Measurements from ENCODE around the gene CDK12.
"Not testable (repeated sequence)": the region's sequence is repeated elsewhere in the genome, so short reads cannot be mapped to it uniquely, and the experiment has no call there.

Gene CDK12

DNA sequence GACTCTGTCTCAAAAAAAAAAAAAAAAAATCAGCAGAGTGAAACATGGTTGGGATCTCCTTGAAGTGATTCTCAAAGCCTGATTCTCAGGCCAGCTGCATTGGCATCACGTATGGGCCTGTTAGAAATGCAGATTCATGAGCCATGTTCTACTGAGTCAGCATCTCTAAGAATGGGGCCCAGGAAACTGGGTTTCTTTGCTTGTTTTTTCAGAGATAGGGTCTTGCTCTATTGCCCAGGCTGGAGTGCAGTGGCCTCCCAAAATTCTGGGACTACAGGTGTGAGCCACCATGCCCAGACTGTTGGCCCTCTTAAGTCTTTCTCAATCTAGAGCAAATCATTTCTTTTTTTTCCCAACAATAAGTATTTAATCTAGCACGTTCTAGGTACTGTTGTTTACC is 47.7 kb downstream of the CDK12 start:
- no peak for DNase-seq

DNA sequence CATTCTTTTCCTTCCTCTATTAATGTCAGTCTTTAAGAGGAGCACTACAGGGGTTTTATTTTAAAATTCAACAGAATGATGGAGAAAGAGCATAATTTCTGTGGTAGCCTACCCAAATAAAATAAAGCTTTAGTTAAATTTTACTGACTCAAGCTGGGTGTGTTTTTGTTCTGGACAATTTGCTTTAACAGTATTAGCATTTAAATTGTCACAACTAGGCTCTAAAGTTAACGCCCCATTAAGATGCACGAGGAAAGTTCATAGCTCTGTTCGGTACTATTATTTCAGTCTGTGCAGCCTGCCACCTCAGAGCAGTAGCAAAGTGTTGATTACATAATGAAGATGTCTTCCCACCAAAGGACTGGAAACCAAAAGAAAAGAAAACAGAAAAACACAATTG is 52.0 kb downstream of the CDK12 start:
- DNase-seq, result no peak

DNA sequence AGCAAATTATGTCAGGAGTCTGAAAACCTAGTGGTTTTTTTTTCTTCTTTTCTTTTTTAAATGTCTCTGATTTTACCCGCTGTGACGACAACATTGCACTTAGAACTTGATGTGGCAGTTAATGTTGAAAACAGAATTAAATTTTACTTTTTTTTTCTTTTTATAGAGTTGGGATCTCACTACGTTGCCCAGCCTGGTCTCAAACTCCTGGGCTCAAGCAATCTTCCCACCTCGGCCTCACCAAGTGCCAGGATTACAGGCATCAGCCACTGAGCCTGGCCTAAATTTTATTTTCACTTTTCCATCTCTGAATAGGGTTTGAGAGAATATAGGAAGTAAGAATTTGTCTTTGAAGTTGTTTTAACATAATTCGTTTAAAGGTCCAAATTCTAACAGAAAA is 52.6 kb downstream of the CDK12 start:
- DNase-seq, result no peak

DNA sequence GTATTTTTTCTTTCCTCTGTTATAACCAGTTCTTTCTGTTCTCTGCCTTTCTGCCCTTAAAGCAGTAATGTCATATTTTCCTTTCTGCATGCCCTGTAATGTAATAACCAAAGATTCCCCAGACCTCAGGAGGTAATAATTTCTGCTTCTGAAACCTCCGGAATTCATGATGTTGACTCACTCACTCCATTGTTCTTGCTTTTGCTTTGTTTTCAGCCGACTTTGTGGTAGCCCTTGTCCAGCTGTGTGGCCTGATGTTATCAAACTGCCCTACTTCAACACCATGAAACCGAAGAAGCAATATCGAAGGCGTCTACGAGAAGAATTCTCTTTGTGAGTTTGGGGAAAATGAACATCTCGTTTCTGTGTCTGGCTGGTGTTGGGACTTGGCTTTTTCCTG is 55.9 kb downstream of the CDK12 start:
- DNase-seq, result no peak

DNA sequence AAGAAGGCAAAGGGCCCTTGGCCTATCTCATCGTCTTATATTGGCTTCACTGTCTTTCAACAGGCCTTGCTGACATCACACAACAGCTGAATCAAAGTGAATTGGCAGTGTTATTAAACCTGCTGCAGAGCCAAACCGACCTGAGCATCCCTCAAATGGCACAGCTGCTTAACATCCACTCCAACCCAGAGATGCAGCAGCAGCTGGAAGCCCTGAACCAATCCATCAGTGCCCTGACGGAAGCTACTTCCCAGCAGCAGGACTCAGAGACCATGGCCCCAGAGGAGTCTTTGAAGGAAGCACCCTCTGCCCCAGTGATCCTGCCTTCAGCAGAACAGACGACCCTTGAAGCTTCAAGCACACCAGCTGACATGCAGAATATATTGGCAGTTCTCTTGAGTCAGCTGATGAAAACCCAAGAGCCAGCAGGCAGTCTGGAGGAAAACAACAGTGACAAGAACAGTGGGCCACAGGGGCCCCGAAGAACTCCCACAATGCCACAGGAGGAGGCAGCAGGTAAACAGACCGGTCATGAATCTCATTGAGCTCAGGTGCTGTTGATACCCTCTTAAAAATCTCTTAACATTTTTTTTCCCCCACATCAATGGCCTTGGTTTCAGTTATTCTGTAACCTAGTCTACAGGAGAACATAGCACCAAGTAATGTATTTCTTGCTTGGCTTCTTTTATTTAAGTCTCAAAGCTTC is 64.7 kb downstream of the CDK12 start:
- DNase-seq, result no peak

DNA sequence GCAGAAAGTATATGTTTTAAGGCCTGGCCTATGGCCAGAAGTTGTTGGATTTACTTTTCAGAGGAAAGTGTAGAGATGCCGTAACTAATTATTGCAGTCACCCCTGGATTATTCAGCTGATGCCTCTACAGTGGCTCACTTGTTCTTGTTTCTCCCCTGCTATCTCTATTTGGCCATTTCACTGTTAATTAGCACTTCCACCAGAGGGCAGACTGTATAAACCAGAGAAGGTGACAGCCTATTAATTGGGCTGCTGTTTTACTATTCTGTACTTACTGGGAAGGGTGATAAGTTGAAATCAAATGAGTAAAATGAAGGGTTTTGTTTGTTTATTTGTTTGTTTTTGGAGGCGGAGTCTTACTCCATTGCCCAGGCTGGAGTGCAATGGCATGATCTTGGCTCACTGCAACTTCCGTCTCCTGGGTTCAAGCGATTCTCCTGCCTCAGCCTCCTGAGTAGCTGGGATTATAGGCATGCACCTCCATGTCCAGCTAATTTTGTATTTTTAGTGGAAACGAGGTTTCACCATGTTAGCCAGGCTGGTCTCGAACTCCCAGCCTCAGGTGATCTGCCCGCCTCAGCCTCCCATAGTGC is 66.0 kb downstream of the CDK12 start:
- no peak for DNase-seq

DNA sequence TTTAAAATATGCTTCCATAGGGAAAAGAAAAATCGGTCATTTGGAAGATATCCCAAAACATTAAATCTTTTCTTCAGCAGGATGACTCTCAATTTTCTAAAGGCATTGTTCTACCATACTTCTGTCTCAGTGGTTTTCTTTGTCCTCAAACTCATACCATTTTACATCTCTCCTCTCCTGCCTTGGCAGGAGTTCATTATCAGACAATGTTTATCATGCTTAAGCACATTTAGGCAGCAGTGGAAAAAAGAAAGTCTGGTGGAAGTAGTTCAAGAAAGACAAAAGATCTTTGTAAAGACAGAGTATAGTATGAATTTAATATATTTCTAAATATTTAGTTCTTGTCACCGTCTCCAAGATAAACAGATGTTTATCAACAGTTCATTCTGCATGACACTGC is 68.2 kb downstream of the CDK12 start:
- no peak for DNase-seq

DNA sequence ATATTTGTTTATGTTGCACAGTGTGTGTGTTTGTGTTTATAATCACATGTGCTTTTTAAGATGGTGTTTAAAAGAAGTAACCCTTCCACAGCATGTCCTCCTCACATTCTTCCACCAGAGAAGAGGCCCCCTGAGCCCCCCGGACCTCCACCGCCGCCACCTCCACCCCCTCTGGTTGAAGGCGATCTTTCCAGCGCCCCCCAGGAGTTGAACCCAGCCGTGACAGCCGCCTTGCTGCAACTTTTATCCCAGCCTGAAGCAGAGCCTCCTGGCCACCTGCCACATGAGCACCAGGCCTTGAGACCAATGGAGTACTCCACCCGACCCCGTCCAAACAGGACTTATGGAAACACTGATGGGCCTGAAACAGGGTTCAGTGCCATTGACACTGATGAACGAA is 69.2 kb downstream of the CDK12 start:
- DNase-seq, result no peak

DNA sequence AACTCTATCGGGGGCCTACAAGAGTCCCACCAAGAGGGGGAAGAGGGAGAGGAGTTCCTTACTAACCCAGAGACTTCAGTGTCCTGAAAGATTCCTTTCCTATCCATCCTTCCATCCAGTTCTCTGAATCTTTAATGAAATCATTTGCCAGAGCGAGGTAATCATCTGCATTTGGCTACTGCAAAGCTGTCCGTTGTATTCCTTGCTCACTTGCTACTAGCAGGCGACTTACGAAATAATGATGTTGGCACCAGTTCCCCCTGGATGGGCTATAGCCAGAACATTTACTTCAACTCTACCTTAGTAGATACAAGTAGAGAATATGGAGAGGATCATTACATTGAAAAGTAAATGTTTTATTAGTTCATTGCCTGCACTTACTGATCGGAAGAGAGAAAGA is 70.0 kb downstream of the CDK12 start:
- DNase-seq, result no peak

DNA sequence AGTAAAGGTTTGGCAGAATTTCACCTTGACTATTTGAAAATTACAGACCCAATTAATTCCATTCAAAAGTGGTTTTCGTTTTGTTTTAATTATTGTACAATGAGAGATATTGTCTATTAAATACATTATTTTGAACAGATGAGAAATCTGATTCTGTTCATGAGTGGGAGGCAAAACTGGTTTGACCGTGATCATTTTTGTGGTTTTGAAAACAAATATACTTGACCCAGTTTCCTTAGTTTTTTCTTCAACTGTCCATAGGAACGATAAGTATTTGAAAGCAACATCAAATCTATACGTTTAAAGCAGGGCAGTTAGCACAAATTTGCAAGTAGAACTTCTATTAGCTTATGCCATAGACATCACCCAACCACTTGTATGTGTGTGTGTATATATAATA is 72.6 kb downstream of the CDK12 start:
- DNase-seq, result no peak

DNA sequence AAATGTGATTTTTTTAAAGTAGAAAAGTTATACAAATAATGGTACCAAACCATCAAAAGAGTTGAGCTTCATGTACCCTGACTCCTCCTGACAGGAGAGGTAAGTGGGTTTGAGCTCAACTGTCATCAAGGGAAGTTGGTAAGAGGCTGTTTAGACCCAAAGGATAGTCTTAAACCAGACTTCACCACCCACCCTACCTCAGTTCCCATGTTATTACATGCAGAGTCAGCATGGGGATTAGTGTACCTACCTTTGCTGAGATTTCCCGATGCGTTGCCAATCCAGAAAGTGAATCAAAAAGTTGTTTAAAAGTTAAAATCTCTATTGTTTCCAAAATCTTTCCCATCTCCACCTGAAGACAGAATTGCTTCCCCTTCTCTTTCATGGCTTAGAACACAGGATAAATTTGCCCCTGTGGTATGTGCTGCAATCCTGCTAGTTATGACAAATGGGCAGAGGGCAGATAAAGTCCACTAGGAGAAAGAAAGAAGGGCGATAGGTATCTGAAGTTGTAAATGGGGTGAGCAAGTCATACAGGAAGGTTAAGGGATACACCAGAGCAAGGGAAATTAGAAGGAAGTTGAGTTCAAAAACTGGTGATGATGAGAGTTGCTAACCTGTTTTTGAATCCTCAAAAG is 73.6 kb downstream of the CDK12 start:
- DNase-seq, result no peak

DNA sequence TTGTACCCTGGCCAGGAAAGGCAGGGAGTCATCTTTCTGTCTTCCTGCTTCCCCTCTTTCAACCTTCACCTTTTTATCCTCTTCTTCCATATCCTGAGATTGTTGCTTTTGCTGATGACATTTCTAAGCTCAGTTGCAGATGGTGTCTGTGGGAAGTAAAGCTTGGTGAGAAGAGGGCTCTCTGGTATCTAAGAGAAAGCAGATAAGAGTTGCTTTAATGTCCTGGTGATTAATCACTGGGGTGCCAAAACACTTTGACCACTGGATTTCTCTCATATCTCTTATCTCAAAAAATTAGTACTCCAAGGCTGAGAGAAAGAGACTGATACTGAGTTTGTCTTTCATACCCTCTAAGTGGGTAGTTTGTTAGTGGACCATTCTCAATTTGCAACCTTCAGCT is 75.2 kb downstream of the CDK12 start:
- DNase-seq, result no peak

DNA sequence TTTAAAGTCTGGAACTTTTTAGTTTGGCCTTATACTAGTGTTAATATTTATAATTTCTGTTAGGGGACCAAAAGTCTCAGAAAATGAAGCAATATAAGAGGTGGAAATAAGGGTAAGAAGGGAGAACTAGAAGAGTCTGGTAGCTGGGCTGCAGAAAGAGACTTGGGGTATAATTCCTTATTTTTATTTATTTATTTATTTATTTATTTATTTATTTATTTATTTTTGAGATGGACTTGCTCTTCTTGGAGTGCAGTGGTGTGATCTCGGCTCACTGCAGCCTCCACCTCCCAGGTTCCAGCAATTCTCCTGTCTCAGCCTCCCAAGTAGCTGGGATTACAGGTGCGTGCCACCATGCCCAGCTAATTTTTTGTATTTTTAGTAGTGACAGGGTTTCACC is 76.1 kb downstream of the CDK12 start:
- not testable (repeated sequence) for DNase-seq

DNA sequence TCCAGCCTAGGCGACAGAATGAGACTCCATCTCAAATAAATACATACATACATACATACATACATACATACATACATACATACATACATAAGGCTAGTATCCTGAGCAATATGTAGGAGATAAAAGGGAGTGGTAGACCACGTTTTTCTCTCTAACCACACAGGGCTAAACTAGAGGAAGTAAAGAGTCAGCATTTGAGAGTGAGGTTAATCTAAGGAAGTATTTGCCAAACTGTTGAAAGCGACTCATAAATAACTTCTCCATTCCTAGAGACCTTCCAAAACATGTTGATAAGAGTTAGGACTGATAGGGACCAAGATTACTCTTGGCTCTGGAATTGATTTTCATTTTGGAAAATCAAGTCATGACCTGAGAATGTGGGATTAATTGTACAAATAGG is 77.6 kb downstream of the CDK12 start:
- DNase-seq, result no peak

DNA sequence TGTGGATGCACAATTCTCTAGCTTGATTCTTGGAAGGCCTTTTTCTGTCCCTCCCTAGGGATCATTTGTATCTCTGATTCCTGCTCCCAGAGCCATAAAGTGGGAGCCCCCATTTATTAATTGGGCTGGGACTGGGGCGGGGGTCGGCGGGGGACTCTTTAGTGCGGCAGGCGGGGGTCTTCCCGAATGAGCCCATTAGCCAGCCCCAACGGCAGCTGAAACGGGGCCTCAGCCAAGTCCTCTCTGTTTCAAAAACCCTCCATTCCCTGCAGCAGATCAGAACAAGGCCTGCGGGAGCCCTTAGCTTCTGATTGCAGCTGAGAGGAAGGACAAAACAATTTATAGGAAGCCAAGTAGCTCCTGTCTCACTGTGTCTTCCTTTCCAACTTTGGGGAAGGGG is 79.3 kb downstream of the CDK12 start:
- DNase-seq, result no peak

DNA sequence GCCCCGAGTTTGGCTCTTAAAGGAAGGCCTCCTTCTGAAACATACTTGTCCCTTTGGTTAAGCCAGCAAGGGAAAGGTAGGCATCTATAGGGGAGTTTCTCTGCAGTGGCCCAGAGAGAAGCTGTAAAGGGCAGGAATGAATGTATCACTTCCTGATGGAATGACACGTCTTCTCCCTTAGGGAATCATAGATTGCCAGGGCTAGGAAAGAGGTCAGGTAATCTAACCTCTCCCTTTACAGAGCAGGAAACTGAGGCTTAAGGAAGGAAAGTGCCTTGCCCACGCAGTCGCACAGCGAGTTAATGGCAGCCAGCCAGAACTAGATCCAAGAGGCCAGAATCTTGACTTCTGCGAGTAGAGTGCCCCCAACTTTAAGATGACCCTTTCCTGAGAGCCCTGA is 80.4 kb downstream of the CDK12 start:
- no peak for DNase-seq

DNA sequence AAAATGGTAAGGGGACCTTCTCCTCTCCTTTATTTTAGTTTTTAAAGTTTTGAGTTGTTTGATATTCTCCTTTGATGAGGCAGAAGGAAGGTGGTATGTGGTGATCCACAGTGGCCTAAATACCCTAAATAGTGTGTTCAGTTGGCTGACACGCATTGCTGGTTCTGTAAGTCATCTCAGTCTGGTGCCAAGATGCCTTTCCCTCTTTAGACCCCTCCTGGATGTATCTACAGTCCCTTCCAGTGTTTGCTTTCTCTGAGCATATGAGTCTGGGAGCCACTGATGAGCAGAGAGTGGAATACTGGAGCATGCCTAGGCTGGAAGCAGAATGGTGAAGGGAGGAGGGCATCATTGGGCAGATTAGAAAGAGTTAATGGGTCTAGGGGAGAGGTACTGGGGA is 81.9 kb downstream of the CDK12 start:
- no peak for DNase-seq

DNA sequence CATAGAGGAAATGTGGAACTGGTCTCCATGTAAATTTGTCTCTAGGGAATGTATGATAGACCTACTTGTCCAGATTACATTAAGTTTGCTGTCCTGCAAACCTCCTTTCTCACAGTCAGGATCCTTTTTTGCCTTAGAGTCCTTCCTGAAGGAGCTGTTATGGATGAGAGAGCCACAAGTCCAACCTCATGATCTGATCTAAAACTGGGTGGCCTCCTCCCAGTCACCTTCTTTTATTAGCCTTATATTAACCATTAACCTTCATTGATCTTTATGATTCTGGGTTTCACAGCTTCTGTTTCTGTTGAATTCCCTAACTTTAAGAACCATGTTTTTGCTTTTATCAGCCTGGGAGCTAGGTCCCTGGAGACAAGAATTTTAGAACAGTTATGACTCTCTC is 82.4 kb downstream of the CDK12 start:
- DNase-seq, result no peak

DNA sequence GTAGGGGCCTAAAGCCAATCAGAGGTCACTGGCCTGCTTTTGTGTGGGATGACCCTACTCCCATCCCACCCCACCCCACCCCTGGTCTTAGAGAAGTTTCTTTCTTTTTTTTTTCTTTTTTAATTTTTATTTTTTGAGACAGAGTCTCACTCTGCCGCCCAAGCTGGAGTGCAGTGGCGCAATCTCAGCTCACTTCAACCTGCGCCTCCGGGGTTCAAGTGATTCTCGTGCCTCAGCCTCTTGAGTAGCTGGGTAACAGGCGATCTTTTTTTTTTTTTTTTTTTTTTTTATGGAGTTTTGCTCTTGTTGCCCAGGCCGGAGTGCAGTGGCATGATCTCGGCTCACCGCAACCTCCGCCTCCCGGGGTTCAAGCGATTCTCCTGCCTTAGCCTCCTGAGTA is 83.1 kb downstream of the CDK12 start:
- DNase-seq, result not testable (repeated sequence)

DNA sequence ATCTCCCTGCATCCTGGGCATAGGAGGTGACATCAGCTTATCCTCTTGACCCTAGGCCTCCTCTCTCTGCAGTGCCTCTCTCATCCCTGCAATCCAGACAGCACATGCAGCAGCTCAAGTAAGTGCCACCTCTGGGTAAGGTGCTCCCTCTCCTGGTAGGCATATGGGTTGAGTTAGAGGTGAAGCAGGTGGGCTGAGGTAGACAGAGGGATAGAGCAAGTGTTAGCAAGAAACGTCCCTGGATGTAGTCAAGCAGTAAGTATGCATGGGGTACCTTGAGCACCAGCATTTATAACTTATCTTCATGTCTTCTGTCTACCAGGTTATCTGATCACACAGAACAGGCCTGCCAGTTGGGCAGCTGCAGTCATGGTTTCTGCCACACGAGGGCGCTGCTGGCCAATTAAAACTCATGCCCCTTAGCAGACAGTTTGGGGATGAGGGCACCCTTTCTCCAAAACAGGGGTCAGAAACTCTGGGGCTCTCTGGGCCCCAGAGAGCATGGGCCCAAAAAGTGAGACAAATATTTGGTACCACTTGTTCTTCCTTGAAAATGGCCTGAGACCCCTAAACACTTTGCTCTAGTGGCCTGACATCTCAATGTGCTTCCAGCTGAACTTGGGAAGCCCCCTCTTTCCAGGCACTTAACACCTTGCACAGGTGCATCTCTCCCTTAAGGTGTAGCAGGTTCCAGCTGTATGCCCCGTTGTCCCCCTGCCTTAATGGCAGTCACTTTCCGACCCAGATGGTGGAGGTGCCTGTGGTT is 86.6 kb downstream of the CDK12 start:
- DNase-seq, result no peak

DNA sequence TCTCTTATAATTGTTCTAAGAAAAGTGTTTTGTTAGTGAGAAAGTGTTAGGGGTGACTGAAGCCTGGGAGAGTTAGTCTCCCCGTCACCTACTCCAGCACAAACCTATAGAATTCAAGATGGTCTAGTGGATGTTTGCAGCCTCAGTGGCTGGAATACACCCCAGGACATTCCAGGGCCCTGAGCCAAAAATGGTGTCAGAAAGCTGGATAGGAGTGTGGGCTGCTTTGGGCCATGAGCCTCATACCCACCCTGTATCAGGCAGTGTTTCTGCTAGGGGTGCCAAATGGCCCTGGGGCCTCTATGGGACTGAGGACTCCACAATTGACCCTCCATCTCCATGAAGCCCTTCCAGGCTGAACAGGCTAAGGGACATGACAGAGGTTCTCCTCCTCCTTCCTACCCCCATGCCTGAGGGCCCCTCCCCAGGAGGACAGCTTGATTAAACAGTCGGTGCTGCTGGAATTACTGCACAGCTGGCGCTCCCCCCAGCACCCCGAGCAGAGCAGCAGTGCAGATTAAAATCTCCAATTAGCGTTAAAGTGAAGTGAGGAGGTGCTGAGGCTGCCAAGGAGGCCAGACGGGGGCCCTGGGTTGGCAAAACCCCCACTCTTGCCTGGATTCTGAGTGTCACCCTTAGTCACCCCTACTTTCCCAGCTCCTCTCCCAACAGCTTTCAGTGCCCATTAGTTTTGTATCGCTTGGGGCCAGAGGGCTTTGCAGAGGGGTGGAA is 87.4 kb downstream of the CDK12 start:
- no peak for DNase-seq

DNA sequence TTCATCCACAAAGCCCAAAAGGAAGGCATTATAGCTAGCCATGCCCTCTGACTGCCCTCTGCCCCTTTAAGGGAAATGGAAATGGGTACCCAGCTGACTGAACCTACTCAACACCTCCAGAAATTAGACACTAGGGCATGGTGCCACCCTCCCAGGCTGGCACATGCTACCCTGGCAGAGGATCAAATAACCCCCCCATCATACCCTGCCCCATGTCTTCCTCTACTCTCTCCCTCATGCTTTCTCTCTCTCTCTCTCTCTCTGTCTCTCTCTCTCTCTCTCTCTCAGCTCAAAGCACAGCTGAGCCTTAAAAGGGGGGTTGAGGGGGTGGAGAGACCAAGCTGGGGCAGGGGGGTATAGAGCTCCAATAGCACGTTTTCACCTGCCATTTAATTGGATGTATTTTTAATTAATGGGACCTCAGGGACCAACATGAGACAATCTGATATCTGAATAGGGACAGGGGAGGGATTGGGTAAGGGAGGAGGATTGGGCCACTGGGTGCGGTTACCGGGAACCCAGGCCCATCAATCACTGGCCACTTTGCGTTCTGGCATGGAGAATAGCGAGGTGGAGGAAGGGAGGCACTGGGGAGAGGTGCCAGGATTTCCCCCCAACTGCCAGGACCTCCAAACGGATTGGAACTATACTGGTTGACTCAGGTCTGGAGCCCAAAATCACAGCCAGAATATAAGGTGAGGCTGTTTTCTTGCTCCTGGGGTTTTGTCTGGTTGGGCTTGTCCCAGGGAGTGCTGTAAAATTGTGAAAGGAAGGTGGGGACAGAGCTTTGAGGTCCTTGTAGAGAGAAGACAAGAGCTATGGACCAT is 88.7 kb downstream of the CDK12 start:
- peak; percentile 11 for DNase-seq
